Stimulated activated CD4-positive, alpha-beta T cell treated with anti-CD3 and anti-CD28 coated beads, Interleukin-1b, Interleukin-23, amount 100 ng/mL, for 1 hour (primary cell): ENCODE measurements around the gene TBC1D22B.
"Not testable (repeated sequence)": the region's sequence is repeated elsewhere in the genome, so short reads cannot be mapped to it uniquely, and the experiment has no call there.

Source experiments
- DNase-seq, 2 donors: peaks; one replicate each; pipeline ENCODE4 v3.0.0-alpha.2; 2020; ENCODE audit warnings: low read depth in 2 of 2

The TBC1D22B gene

DNA sequence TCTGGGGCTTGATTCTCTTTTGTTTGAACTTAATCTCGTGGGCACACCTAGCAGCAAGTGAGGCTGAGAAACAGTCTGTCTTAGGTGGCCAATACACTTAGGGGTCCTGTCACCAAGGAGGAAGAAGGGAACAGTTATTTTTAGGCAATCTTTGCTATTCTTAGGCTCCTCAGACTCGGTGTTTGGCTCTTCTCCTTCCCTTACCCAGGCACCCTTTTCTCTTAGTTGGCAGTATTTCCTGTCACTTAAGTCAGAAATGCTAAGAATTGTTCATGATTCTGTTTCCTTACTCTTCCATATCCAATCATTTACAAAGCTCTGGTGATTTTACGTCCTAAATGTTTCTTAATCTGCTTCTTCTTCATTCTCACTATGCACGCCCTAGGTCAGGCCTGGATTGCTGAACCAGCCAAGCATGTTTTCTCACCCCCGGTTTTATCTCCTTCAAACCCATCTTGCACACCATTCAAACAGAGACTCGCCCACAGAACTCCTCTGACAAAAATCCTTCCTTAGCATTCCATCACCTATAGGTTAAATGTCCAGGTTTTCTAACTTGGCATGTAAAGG is 45.6 kb downstream of the TBC1D22B start:
- no peak for DNase-seq

GRCh38 chr6:37303891-37304503 is 46.4 kb downstream of the TBC1D22B start:
- no peak for DNase-seq

DNA sequence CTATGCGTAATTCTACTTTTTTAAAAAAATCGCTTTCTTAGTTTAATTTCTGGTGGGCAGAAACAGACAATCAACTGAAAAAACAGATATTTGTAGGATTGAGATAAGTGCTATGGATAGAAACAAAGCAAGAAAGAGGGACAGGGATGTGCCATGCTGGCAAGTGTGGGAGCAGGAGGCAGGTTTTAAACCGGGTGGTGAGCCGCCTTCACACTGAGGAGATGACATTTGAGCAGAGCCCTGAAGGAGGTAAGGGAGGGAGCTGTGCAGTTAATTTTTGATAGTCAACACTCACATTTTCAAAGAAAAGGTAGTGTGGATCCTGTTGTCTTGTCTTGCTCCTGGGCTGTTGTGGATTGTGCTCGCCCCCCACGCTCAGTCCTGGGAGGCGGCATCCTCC is 47.2 kb downstream of the TBC1D22B start:
- no peak for DNase-seq

DNA sequence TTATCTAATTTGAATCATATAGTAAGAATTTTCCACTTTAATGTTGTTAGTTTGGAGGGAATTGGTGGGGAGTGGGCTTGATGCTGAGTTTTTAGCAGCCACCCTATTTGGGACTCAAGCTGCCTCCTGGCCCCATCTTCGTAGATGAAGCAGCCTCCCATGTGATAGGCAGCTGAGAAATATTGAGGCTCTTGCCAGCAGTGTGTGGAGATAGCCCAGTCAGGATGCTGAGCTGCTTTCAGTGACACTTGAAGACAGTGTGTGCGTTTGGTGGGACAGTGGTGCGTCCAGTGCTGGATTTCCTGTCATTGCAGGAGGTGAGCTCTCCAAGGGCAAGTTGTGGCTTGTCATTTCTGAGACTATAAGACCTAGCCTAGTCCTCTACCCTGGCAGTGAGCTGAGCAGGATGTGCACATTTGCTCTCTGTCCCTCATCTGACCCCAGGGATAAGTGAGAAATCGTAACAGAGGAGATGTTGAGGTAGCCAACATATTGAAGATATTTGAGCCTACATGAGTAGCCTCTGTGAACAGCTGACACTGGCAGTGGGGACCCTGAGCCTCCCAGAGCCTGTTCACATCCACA is 48.4 kb downstream of the TBC1D22B start:
- no peak for DNase-seq

DNA sequence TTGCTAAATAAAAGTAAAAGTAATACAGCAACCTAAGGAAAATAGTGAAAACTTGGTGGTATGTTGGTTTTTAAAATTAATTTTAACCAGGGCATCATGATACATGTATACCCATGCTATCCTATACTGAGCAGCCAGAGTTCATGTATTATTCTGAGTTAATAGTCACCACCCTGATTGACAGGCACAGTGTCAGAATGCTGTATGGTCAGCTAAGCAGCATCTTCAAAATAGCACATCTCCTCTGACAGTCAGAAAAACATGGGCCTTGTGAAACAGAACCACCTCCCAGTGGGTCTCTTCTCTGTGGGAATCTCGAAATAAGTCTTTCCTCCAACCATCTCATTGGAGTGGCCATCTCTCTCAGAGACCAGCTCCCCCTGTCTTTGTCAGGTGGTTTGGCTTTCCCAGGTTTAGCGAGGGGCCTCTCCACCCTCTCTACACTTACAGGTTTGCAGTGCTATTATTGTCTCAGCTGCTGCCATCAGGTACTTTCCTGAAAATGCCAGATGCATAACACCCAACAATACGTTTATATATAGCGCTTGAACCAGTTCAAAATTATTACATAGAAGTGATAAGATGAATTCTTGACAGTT is 49.2 kb downstream of the TBC1D22B start:
- DNase-seq = no peak

DNA sequence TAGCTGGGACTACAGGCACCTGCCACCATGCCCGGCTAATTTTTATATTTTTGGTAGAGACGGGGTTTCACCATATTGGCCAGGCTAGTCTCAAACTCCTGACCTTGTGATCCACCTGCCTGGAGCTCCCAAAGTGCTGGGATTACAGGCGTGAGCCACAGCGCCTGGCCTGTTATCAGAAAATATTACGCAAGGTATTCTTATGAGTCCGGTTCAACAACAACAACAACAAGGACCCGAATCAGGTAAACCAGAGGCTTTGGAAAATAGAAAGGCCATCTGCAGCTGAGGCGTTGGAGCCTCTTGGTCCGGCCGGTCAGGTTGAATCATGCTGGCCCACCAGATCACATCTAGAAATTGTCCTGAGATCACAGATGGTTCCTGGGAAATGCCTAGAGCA is 49.9 kb downstream of the TBC1D22B start:
- DNase-seq = not testable (repeated sequence)

- DNase-seq = no peak
Observed at GRCh38 chr6:37308069-37308815, 50.7 kb downstream of the TBC1D22B start.

- DNase-seq = no peak
Observed at GRCh38 chr6:37309046-37309445, 51.5 kb downstream of the TBC1D22B start.

GRCh38 chr6:37309692-37310091 is 52.1 kb downstream of the TBC1D22B start:
- DNase-seq = no peak

DNA sequence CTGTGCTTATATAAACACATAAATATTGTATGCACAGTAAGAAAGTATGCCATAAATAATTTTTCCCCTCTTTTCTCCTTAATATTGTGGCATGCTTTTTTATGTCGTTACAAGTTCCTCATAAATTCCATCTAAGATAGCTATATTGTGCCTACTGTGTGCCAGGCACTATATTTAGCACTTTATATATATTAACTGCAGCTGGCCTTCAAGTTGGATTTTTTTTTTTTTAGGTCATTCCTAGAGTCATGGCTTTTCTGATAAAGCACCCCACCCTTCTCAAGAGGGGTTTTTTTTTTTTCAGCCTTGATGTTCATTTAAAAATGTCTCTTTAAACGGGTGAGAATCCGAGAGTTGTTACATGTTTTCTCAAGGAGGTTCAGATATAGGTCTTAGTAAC is 53.4 kb downstream of the TBC1D22B start:
- DNase-seq = no peak

DNA sequence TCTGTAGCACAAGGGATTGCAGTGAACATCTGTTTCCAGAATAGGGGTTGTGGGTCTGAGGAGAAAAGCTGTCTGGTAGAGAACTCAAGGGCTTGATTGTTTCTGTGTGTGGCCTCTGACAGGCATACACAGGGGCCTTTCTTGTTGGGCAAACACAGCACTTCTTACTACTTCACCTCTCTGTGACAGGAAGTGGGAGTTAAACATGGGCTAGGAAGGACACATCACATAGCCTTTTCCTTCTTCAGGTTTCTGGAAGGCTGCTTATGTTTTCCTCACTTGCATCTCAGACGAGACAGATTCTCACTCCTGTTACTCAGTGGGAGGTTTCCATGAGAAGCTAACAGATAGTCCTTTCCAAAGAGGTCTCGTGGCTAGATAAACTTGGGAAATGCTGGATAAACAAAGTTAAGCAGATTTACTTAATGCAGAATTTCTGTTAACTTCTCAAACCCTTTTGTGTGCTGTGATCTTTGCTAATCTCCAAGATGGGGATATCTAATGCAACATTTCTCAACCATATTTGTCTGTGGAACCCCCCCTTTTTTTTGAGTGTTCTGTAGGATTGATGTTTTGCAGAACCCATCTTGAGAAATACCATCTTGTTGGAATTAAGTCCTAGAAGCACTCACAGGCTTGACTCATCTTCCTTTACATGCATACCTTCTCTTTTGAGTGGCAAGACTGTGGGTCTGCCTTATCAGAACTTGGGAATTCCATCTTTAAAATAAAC is 54.3 kb downstream of the TBC1D22B start:
- no peak for DNase-seq

DNA sequence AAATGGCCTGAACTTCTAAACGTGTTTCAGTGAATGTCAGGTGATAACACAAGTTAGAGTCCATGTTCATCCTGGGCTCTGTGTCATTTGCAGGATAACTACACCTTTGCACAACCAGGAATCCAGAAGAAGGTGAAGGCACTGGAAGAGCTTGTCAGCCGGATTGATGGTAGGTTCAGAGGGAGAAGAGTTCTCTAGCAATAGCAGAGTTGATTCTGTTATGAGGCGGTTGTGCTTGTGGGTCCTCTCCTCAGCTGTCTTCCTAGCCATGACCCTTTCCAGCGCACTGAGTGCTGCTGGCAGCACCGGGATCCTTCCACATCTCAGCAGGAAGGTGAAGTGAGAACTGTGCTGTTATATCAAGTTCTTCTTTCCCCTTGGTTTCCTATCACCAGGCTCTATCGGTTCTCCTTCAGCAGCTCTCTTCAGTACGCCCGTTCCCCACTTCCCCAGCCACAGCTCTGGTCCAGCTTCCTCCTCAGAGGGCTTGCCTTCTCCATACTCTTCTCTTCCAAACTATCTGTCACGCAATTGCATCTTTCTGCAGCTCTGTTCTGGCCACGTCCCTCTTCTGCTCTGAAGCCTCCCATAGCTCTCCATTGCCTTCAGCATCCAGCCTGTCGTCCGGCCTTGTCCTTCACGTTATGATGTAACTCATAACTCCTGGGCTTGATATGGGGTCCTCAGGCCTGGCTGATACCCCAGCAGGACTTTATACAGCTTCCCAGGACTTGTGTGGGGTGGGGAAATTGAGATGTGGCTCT is 56.3 kb downstream of the TBC1D22B start:
- DNase-seq = no peak

DNA sequence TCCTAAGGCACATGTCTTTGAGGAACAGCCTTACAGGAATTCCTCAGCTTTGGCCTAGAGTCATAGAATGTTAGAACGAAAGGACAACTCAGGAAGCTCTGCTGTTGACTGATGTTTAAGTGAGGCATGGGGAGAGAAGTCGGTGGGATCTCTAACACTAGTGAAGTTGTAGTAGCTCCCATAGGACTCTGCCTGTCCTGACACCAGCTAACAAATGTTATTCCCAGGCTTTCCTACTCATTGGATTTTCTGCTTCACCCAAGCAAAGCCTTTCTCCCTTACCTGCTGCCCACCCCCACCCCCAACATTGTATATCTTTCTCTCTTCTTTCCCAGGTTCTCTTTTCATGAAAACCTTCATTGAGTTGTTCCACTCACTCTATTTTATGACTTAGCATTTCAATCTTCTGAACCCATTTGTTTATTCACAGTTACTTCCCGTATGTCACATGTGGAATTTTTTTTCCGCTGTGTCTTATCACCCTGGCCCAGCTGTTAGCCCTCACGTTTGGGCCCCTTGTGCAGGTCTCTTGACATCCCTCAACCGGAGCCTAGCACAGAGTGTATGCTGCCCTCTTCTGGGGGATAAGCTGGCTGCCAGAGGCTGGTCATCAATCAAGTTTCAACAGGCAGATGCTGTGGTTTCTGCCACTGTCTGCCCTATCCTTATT is 57.0 kb downstream of the TBC1D22B start:
- DNase-seq = no peak

GRCh38 chr6:37315157-37315515 is 57.6 kb downstream of the TBC1D22B start:
- DNase-seq = no peak

DNA sequence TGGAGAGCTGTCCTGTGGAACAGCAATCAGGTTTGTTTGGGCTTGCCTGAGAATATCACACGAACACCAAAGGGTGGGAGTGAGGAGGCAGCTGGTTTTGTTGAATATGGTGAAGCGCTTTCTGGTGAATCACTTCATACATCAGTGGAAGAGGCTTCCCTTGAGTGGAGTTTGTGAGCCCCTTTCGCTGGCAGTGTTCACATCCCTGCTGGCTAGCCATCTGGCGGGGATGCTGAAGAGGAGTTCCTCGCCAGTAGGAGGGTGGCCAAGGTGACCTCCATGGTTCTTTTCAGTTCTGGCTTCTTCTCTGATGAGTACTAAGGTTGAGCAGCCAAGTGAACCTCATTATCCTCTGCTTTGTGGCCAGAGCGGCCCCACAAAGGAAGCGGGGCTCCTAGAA is 58.5 kb downstream of the TBC1D22B start:
- no peak for DNase-seq

DNA sequence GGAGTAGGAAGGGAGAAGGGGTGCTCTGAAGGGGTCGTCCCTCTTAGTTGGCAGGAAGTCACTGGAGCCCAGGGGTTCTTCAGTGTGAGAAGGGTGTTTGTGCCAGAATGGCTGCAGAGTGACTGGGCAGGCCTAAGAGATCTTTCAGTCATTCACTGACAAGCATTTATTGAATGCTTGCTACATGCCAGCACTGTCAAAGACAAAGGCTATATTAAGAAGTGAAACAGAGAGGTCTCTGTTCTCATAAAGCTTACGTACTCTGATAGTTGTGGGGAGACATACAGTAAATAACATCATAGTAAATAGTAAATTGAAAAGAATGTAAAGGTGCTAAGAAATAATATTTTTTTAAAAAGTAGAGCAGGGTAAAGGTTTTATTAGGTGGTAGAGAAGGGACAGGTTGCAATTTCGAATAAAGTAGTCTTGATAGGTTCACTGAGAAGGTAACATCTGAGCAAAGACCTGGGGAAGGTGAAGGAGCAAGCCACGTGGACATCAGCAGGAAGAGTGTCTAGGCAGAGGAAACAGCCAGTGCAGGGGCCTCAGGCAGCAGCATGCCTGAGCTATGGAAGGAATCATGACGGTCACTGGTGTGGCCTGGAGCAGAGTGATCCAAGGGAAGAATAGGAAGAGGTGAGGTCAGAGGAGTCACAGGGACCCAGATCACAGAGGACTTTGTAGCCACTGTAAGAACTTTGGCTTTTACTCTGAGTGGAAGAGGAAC is 59.9 kb downstream of the TBC1D22B start:
- DNase-seq = no peak

DNA sequence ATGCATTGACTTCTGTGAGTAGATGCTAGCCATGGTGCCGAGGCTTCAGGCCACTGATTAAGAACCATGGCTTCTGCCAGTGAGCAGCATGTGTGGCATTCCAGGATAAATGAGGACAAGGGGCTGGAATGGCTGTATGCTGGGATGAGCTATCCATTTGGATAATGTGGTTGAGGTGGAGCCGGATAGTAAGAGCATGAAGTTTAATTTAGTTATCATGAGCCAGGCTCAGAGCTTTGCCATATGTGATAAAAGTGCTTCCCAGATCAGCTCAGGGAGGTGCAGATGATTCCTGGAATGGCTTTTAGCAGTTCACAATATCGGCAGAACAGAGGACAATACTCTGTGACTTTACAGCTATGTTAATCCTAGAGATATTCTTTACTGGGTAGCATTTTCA is 61.6 kb downstream of the TBC1D22B start:
- no peak for DNase-seq

DNA sequence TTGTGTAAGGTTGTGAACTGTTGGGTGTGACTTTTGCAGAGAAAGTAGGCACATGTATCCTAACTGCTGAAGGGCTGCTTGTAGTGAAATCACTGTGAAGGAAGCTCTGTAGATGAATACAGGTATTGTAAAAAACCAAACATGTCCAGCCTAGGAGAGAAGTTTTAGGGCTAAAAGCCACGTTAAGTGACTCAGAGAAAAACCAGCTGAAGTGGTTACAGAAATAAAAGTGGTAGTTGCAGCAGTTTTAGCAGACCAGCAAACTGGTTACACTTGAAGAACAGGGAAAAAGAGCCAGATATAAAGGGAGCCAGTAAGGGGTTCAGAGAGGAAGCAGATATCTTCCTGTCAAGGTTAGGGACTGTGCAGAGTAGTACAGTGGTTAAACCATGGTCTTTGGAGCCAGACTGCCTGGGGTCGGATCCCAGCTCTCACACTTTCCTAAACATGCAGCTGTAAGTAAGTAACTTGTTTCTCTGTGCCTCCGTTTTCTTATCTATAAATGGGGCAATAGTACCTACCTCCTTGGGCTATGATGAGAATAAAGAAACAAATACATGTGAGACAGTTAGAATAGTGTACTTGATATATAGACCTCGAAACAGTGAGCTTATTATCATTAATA is 62.4 kb downstream of the TBC1D22B start:
- no peak for DNase-seq

GRCh38 chr6:37320646-37321045 is 63.1 kb downstream of the TBC1D22B start:
- DNase-seq = no peak
